ENCODE measurements around the gene POLE. TPM values are rescaled to one million over a fixed set of nuclear protein-coding genes. Genes with fewer than 3 reads are reported as not detected.
A peak's percentile ranks its signal among the peaks of the same experiment; 100 is the strongest.

Gene POLE
- total and polyA plus RNA-seq, 5 experiments from 2014 or later: 2.8 to 56.1 (median 3.3) TPM

GRCh38 chr12:132619071-132619385 is 68.1 kb downstream of the POLE start:
- peaks cover 13 to 37% (median 26%) of the 10 kb centered on the region in 5 donors for H3K27me3 Mint-ChIP-seq
- peaks cover 10 to 21% (median 11%) of the 10 kb centered on the region in 4 donors for H3K4me1 Mint-ChIP-seq
- ATAC-seq (no peak), DNase-seq (no peak)
- H3K27ac Mint-ChIP-seq: no peak overlapping the region
- POLR2A ChIA-PET: no interaction called here
- peaks cover 0 to 18% (median 2%) of the 10 kb centered on the region in 9 donors for H3K9me3 Mint-ChIP-seq
- H3K36me3 Mint-ChIP-seq: peaks cover 1 to 8% (median 5%) of the 10 kb centered on the region in 3 donors
- no peak overlapping the region for H3K4me3 Mint-ChIP-seq

GRCh38 chr12:132618683-132619043 is 68.5 kb downstream of the POLE start, which contains the start of gene P2RX2:
Gene P2RX2, plus strand, starts transcription at chr12:132618776. Its CDS starts 41 bp downstream, at chr12:132618817.
- ATAC-seq (peak in 1 of 2 donors; percentile 31), DNase-seq (no peak)
- peaks cover 10 to 21% (median 11%) of the 10 kb centered on the region in 4 donors for H3K4me1 Mint-ChIP-seq
- POLR2A ChIA-PET: no interaction called here
- peak within 1 kb of the TSS; percentile 40 to 79 (median 66) for H3K4me3 Mint-ChIP-seq
- peaks cover 0 to 18% (median 2%) of the 10 kb centered on the region in 9 donors for H3K9me3 Mint-ChIP-seq
- H3K27ac Mint-ChIP-seq: no peak within 1 kb of the TSS
- peaks cover 1 to 8% (median 5%) of the 10 kb centered on the region in 3 donors for H3K36me3 Mint-ChIP-seq
- H3K27me3 Mint-ChIP-seq: peaks cover 13 to 37% (median 26%) of the 10 kb centered on the region in 5 donors

GRCh38 chr12:132617822-132618682 is 69.1 kb downstream of the POLE start:
- Mint-ChIP-seq H3K27me3 (peaks cover 14 to 37% (median 26%) of the 10 kb centered on the region in 5 donors), H3K4me3 (peak overlapping the region; percentile 40 to 79 (median 66)), H3K9me3 (peaks cover 0 to 18% (median 2%) of the 10 kb centered on the region in 9 donors), H3K36me3 (peaks cover 1 to 7% (median 5%) of the 10 kb centered on the region in 3 donors), H3K4me1 (peaks cover 8 to 21% (median 11%) of the 10 kb centered on the region in 4 donors), H3K27ac (no peak overlapping the region)
- POLR2A ChIA-PET: no interaction called here
- DNase-seq (no peak), ATAC-seq (peak in 1 of 2 donors; percentile 11)

GRCh38 chr12:132617135-132617701 is 69.9 kb downstream of the POLE start:
- no peak overlapping the region for H3K27ac Mint-ChIP-seq
- H3K4me3 Mint-ChIP-seq: peak overlapping the region in 5 of 10 donors; percentile 45 to 75 (median 68)
- H3K4me1 Mint-ChIP-seq: peaks cover 8 to 21% (median 11%) of the 10 kb centered on the region in 4 donors
- peaks cover 1 to 7% (median 5%) of the 10 kb centered on the region in 3 donors for H3K36me3 Mint-ChIP-seq
- H3K9me3 Mint-ChIP-seq: peaks cover 0 to 18% (median 2%) of the 10 kb centered on the region in 9 donors
- ATAC-seq (no peak), DNase-seq (no peak)
- POLR2A ChIA-PET: interaction anchor here (1.0 kb wide), 1 partner anchor 395 kb away, joined by 3 read pairs; no protein-coding TSS in a partner anchor
- H3K27me3 Mint-ChIP-seq: peaks cover 14 to 37% (median 27%) of the 10 kb centered on the region in 5 donors

- H3K4me1 Mint-ChIP-seq: peaks cover 10 to 21% (median 11%) of the 10 kb centered on the region in 4 donors
- POLR2A ChIA-PET: no interaction called here
- ATAC-seq: no peak
- peak overlapping the region in 3 of 10 donors; percentile 40 to 87 (median 51) for H3K27ac Mint-ChIP-seq
- H3K4me3 Mint-ChIP-seq: no peak overlapping the region
- H3K36me3 Mint-ChIP-seq: peaks cover 1 to 8% (median 5%) of the 10 kb centered on the region in 3 donors
- DNase-seq: no peak
- peaks cover 16 to 49% (median 30%) of the 10 kb centered on the region in 5 donors for H3K27me3 Mint-ChIP-seq
- peaks cover 0 to 18% (median 2%) of the 10 kb centered on the region in 9 donors for H3K9me3 Mint-ChIP-seq
Observed at GRCh38 chr12:132615579-132616038, 71.5 kb downstream of the POLE start.

GRCh38 chr12:132614861-132615578 is 72.1 kb downstream of the POLE start:
- H3K27me3 Mint-ChIP-seq: peaks cover 16 to 52% (median 35%) of the 10 kb centered on the region in 5 donors
- peaks cover 0 to 18% (median 2%) of the 10 kb centered on the region in 9 donors for H3K9me3 Mint-ChIP-seq
- peak overlapping the region in 2 of 10 donors; percentile 50 to 51 for H3K27ac Mint-ChIP-seq
- peaks cover 12 to 21% (median 14%) of the 10 kb centered on the region in 4 donors for H3K4me1 Mint-ChIP-seq
- H3K36me3 Mint-ChIP-seq: peaks cover 1 to 8% (median 5%) of the 10 kb centered on the region in 3 donors
- peak overlapping the region in 2 of 10 donors; percentile 7 to 34 for H3K4me3 Mint-ChIP-seq
- peak; percentile 90 to 93 for ATAC-seq
- DNase-seq: peak; percentile 58 to 86 (median 77)
- POLR2A ChIA-PET: interaction anchor here (0.6 kb wide), 1 partner anchor 272 kb away, joined by 4 read pairs; the partner anchor contains the start of gene CHFR

- H3K36me3 Mint-ChIP-seq: peaks cover 1 to 8% (median 5%) of the 10 kb centered on the region in 3 donors
- H3K27me3 Mint-ChIP-seq: peaks cover 19 to 56% (median 40%) of the 10 kb centered on the region in 5 donors
- POLR2A ChIA-PET: no interaction called here
- H3K4me1 Mint-ChIP-seq: peaks cover 12 to 21% (median 14%) of the 10 kb centered on the region in 4 donors
- peaks cover 0 to 18% (median 2%) of the 10 kb centered on the region in 9 donors for H3K9me3 Mint-ChIP-seq
- H3K4me3 Mint-ChIP-seq: no peak overlapping the region
- H3K27ac Mint-ChIP-seq: no peak overlapping the region
- no peak for DNase-seq
- no peak for ATAC-seq
Observed at GRCh38 chr12:132614029-132614428, 73.1 kb downstream of the POLE start.

- no peak for DNase-seq
- H3K27me3 Mint-ChIP-seq: peaks cover 17 to 64% (median 34%) of the 10 kb centered on the region in 5 donors
- POLR2A ChIA-PET: no interaction called here
- H3K9me3 Mint-ChIP-seq: peaks cover 0 to 9% (median 0%) of the 10 kb centered on the region in 9 donors
- H3K36me3 Mint-ChIP-seq: peaks cover 0 to 2% (median 0%) of the 10 kb centered on the region in 3 donors
- H3K4me1 Mint-ChIP-seq: peaks cover 5 to 17% (median 13%) of the 10 kb centered on the region in 4 donors
- no peak overlapping the region for H3K27ac Mint-ChIP-seq
- H3K4me3 Mint-ChIP-seq: peak overlapping the region in 1 of 10 donors; percentile 57
- no peak for ATAC-seq
Observed at GRCh38 chr12:132611620-132612019, 75.5 kb downstream of the POLE start.

- peaks cover 22 to 69% (median 38%) of the 10 kb centered on the region in 5 donors for H3K27me3 Mint-ChIP-seq
- peak overlapping the region in 4 of 10 donors; percentile 34 to 81 (median 62) for H3K4me3 Mint-ChIP-seq
Observed at GRCh38 chr12:132610866-132611602, 76.1 kb downstream of the POLE start.

GRCh38 chr12:132610051-132610759 is 76.9 kb downstream of the POLE start, which contains the start of gene LRCOL1:
Gene LRCOL1, minus strand, starts transcription at chr12:132610582. Its CDS starts 4,331 bp downstream, at chr12:132606251.
- peak within 1 kb of the TSS; percentile 34 to 81 (median 64) for H3K4me3 Mint-ChIP-seq
- POLR2A ChIA-PET: no interaction called here
- peaks cover 0 to 2% (median 0%) of the 10 kb centered on the region in 3 donors for H3K36me3 Mint-ChIP-seq
- peaks cover 22 to 62% (median 32%) of the 10 kb centered on the region in 5 donors for H3K27me3 Mint-ChIP-seq
- peak within 1 kb of the TSS in 3 of 10 donors; percentile 42 to 85 (median 59) for H3K27ac Mint-ChIP-seq
- DNase-seq (no peak), ATAC-seq (peak in 1 of 2 donors; percentile 50)
- H3K4me1 Mint-ChIP-seq: peaks cover 5 to 13% (median 11%) of the 10 kb centered on the region in 4 donors
- H3K9me3 Mint-ChIP-seq: peaks cover 0 to 5% (median 0%) of the 10 kb centered on the region in 9 donors

More at GRCh38 chr12:132610866-132611602, 76.1 kb downstream of the POLE start:
- ATAC-seq (no peak), DNase-seq (no peak)
- POLR2A ChIA-PET: no interaction called here
- Mint-ChIP-seq H3K4me1 (peaks cover 5 to 17% (median 13%) of the 10 kb centered on the region in 4 donors), H3K27ac (peak overlapping the region in 2 of 10 donors; percentile 59 to 85), H3K9me3 (peaks cover 0 to 6% (median 0%) of the 10 kb centered on the region in 9 donors), H3K36me3 (peaks cover 0 to 2% (median 0%) of the 10 kb centered on the region in 3 donors)

All from naive thymus-derived CD8-positive, alpha-beta T cell (primary cell).